Thoracic aorta (tissue), 2 donors: Measurements from ENCODE around the gene PNO1. TPM values are rescaled to one million over a fixed set of nuclear protein-coding genes. Genes with fewer than 3 reads are reported as not detected.

Source experiments
- ATAC-seq: fragments of 150-250 bp; one replicate; pipeline ENCODE4 v1.8.0; 2017; ENCODE audit warnings: low read depth; ENCODE audit not compliant: insufficient number of reproducible peaks, low FRiP score
- DNase-seq: peaks from one replicate; pipeline ENCODE4 v3.0.0-alpha.2; 2020; ENCODE audit warnings: low spot score
- H3K27ac ChIP-seq, 2 donors: fragments of 200-600 bp; sonication (generic); 1 replicate in 1 of 2; 2 replicates in 1 of 2; pipeline ENCODE4 v1.5.1; 2016; ENCODE audit warnings: mild to moderate bottlenecking in 2 of 2, moderate library complexity in 2 of 2
- H3K27me3 ChIP-seq: fragments of 200-600 bp; sonication (generic); replicated peaks from 2 replicates; pipeline ENCODE4 v1.6.0; 2016; ENCODE audit warnings: mild to moderate bottlenecking; ENCODE audit not compliant: insufficient read depth
- H3K36me3 ChIP-seq: fragments of 200-600 bp; sonication (generic); one replicate; pipeline ENCODE4 v1.5.1; 2016
- H3K4me1 ChIP-seq, 2 donors: fragments of 200-600 bp; sonication (generic); 1 replicate in 1 of 2; 2 replicates in 1 of 2; pipeline versions ENCODE4 v1.5.1 to v1.6.0; 2016; ENCODE audit warnings: low read depth in 2 of 2, mild to moderate bottlenecking in 1 of 2; ENCODE audit not compliant: control insufficient read depth in 1 of 2
- H3K4me3 ChIP-seq: fragments of 200-600 bp; sonication (generic); 2 replicates; pipeline ENCODE4 v1.5.1; 2016; ENCODE audit warnings: mild to moderate bottlenecking
- H3K9me3 ChIP-seq: fragments of 200-600 bp; sonication (generic); 2 replicates; pipeline ENCODE4 v1.5.1; 2016
- total RNA-seq, 2 donors: library from RNA; depleted of rRNA; stranded (reverse); fragments of >200 nt; gene quantifications; one replicate each; pipeline versions ENCODE4 v1.1.0 to v1.2.3, GENCODE V29; 2016
- TF ChIP-seq, protein P1 (sequence below): fragments of 200-600 bp; sonication (generic); IDR thresholded peaks from one replicate; pipeline ENCODE4 v1.5.1; 2019; ENCODE audit warnings: antibody characterized with exemption

The PNO1 gene
- total RNA-seq, 2 donors from 2014 or later, result 8.3 to 27.7 TPM

DNA sequence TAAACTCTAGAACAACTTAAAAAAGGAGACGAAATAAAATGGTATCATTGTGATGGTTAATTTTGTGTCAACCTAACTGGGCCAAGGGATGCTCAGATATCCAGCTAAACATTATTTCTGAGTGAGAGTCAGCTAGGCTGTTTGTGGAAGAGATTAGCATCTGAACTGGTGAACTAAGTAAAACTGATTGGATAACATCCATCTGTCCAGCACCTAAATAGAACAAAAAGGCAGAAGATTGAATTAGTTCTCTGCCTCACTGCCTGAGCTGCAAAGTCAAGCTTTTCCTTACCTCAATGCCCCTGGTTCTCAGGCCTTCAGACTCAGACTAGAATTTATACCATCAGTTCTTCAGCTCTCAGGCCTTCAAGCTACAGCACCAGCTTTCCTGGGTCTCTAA is 64.6 kb downstream of the PNO1 start:
- Histone ChIP-seq H3K27ac (no peak overlapping the region), H3K4me1 (peaks cover 36 to 60% of the 10 kb centered on the region in 2 donors), H3K9me3 (no peaks in the 10 kb centered on the region), H3K27me3 (no peaks in the 10 kb centered on the region), H3K36me3 (no peaks in the 10 kb centered on the region), H3K4me3 (no peak overlapping the region)
- DNase-seq (no peak), ATAC-seq (no peak)
- TF ChIP-seq, protein P1, sequence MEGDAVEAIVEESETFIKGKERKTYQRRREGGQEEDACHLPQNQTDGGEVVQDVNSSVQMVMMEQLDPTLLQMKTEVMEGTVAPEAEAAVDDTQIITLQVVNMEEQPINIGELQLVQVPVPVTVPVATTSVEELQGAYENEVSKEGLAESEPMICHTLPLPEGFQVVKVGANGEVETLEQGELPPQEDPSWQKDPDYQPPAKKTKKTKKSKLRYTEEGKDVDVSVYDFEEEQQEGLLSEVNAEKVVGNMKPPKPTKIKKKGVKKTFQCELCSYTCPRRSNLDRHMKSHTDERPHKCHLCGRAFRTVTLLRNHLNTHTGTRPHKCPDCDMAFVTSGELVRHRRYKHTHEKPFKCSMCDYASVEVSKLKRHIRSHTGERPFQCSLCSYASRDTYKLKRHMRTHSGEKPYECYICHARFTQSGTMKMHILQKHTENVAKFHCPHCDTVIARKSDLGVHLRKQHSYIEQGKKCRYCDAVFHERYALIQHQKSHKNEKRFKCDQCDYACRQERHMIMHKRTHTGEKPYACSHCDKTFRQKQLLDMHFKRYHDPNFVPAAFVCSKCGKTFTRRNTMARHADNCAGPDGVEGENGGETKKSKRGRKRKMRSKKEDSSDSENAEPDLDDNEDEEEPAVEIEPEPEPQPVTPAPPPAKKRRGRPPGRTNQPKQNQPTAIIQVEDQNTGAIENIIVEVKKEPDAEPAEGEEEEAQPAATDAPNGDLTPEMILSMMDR, result no peak

DNA sequence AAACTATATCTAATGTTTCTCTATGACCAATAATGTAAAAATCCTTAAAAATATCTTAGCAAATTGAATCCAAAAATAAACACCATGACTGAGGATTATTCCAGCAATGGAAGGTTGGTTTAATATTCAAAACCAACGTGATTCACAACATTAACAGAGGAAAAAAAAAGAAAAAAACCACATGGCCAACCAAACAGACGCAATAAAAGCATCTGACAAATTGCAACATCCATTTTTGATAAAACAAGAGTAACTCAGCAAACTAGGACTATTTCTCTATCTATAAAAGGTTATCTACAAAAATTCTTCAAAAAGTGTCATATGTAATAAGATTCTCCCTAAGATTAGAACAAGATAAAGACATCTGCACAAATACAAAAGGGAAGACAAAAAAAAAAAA is 65.7 kb downstream of the PNO1 start:
- Histone ChIP-seq H3K27ac (no peak overlapping the region), H3K4me1 (peaks cover 28 to 62% of the 10 kb centered on the region in 2 donors), H3K4me3 (no peak overlapping the region), H3K36me3 (no peaks in the 10 kb centered on the region), H3K27me3 (no peaks in the 10 kb centered on the region), H3K9me3 (no peaks in the 10 kb centered on the region)
- DNase-seq (no peak), ATAC-seq (no peak)
- TF ChIP-seq, protein P1, result no peak

DNA sequence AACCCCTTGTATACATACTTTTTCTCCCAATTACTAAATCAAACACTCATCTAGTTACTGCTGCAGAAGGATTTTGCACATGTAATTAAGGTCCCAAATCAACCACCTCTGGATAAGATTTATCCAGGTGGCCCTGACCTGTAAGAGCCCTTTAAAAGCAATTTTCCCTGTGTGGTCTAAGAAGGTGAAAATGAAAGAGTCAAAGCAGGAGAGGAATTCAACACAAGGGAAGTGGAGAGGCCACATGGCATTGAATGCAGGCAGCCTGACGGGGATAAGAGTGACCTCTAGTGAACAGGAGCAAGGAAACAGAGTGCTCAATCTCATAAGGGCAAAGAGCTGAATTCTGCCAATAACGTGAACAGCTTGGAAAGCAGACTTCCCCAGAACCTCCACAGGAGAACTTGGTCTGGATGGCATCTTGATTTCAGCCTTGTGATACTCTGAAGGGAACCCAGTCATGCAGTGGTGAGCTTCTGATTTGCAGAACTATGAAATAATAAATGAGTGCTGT is 67.5 kb downstream of the PNO1 start:
- Histone ChIP-seq H3K27ac (no peak overlapping the region), H3K4me1 (peaks cover 21 to 54% of the 10 kb centered on the region in 2 donors)
- no peak for DNase-seq

More for the DNA sequence above, 67.5 kb downstream of the PNO1 start:
- ATAC-seq, result no peak
- TF ChIP-seq, protein P1, result no peak
- no peaks in the 10 kb centered on the region for H3K27me3 ChIP-seq
- no peak overlapping the region for H3K4me3 ChIP-seq
- H3K36me3 ChIP-seq, result no peaks in the 10 kb centered on the region
- H3K9me3 ChIP-seq, result no peaks in the 10 kb centered on the region

Other genes with a start within 250 kb of the PNO1 start
- gene C1D, start 94.9 kb upstream of the PNO1 start, total RNA-seq, result 10 to 100 TPM; 11.9 to 12.1 TPM
- 10 to 100 TPM; 27.1 to 39.3 TPM for gene PPP3R1, start 94.6 kb downstream of the PNO1 start, total RNA-seq
- gene CNRIP1, start 162.1 kb downstream of the PNO1 start, total RNA-seq, result 10 to 100 TPM; 39.7 to 45.6 TPM
- gene PLEK, start 207.4 kb downstream of the PNO1 start, total RNA-seq, result 10 to 100 TPM; 16.2 to 20.7 TPM